Measurements from ENCODE around the gene GSTA2. TPM values are rescaled to one million over a fixed set of nuclear protein-coding genes. Genes with fewer than 3 reads are reported as not detected.
"Not testable (repeated sequence)": the region's sequence is repeated elsewhere in the genome, so short reads cannot be mapped to it uniquely, and the experiment has no call there.

The GSTA2 gene
- total RNA-seq, 1 donor from 2014 or later = not detected

GRCh38 chr6:52779237-52779636 lies 16.0 kb upstream of the GSTA2 start:
- no peak for DNase-seq (ENCODE audit: low spot score in 2 of 2, unreplicated experiment in 2 of 2)
- Mint-ChIP-seq H3K4me3 (no peak overlapping the region), H3K4me1 (peaks cover 10% of the 10 kb centered on the region), H3K27ac (no peak overlapping the region), H3K9me3 (peaks cover 9% of the 10 kb centered on the region), H3K36me3 (no peaks in the 10 kb centered on the region), H3K27me3 (ENCODE audit: low read depth) (peaks cover 5% of the 10 kb centered on the region)
- TF ChIP-seq CTCF (IDR thresholded peaks at IDR 0.05; ENCODE audit: unreplicated experiment) = no peak

- H3K36me3 Mint-ChIP-seq; H3K4me3 Mint-ChIP-seq; H3K4me1 Mint-ChIP-seq; H3K27me3 Mint-ChIP-seq (ENCODE audit: low read depth); H3K27ac Mint-ChIP-seq; H3K9me3 Mint-ChIP-seq; DNase-seq (ENCODE audit: low spot score in 2 of 2, unreplicated experiment in 2 of 2): not testable (repeated sequence)
Observed at GRCh38 chr6:52776711-52777351, 13.6 kb upstream of the GSTA2 start.

GRCh38 chr6:52769399-52769798 lies 6.1 kb upstream of the GSTA2 start:
- not testable (repeated sequence) for H3K4me1 Mint-ChIP-seq; H3K9me3 Mint-ChIP-seq; DNase-seq (ENCODE audit: low spot score in 2 of 2, unreplicated experiment in 2 of 2); H3K4me3 Mint-ChIP-seq; H3K36me3 Mint-ChIP-seq; H3K27me3 Mint-ChIP-seq (ENCODE audit: low read depth); H3K27ac Mint-ChIP-seq

GRCh38 chr6:52767658-52768057 lies 4.4 kb upstream of the GSTA2 start:
- DNase-seq (ENCODE audit: low spot score in 2 of 2, unreplicated experiment in 2 of 2); H3K27ac Mint-ChIP-seq; H3K9me3 Mint-ChIP-seq; H3K4me1 Mint-ChIP-seq; H3K36me3 Mint-ChIP-seq; H3K27me3 Mint-ChIP-seq (ENCODE audit: low read depth); H3K4me3 Mint-ChIP-seq: not testable (repeated sequence)

GRCh38 chr6:52761673-52762491 lies 1.4 kb downstream of the GSTA2 start:
- not testable (repeated sequence) for H3K27me3 Mint-ChIP-seq (ENCODE audit: low read depth); H3K27ac Mint-ChIP-seq; DNase-seq (ENCODE audit: low spot score in 2 of 2, unreplicated experiment in 2 of 2); H3K4me1 Mint-ChIP-seq; H3K4me3 Mint-ChIP-seq; H3K9me3 Mint-ChIP-seq; H3K36me3 Mint-ChIP-seq

DNA sequence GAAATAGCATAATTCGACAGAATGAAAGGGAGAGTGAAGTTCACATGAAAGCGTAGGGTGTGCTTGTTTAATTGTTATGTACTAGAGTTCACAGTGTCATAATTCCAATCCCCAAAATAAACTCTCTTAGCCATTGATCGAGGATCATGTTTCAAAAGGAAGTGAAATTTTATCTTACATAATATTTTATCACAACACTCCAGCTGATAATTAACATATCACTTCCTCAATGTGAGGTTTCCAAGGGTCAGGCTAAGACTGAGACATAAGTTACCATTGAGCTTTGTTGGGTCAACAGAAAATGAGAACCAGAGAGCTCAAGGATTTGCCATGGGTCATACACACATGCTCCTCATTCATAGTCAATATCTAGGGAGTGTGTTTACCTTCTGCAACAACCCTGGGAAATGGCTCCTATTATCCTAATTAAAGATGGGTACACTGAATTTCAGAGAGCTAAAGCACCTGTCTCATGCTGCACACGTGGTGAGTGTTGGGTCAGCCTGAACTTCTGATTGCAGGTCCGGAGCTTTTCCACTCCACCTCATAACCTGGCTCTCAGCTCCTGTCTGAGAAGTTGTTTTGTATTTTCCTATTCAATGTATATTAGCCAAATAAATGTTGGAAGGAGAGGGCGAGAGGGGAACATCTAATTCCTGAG lies 3.0 kb downstream of the GSTA2 start:
- H3K9me3 Mint-ChIP-seq = peaks cover 3% of the 10 kb centered on the region
- no peak for DNase-seq (ENCODE audit: low spot score in 2 of 2, unreplicated experiment in 2 of 2)
- H3K4me3 Mint-ChIP-seq = no peak overlapping the region
- no peaks in the 10 kb centered on the region for H3K36me3 Mint-ChIP-seq
- no peak for TF ChIP-seq CTCF (IDR thresholded peaks at IDR 0.05; ENCODE audit: unreplicated experiment)
- H3K27me3 Mint-ChIP-seq (ENCODE audit: low read depth) = peaks cover 7% of the 10 kb centered on the region
- peaks cover 5% of the 10 kb centered on the region for H3K4me1 Mint-ChIP-seq
- no peak overlapping the region for H3K27ac Mint-ChIP-seq

DNA sequence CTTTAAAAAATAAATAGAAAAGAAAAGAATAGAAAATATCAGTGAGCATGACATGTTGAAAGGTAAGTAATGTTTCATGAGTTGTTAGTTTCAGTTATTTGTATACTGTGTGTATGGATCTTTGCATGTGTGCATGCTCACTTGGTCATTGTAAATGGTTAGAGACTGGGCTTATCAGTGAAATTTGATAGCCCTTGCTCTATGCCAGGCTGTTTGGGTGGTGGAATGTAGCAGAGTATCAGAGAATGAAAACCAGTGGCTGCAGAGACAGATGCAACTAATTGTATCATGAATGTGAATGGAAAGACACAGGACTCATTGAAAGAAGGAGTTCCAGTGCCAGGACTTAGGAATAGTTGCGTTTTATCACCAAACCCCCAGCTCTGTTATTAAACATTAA lies 4.2 kb downstream of the GSTA2 start:
- Mint-ChIP-seq H3K4me1 (peaks cover 5% of the 10 kb centered on the region), H3K4me3 (no peak overlapping the region), H3K36me3 (no peaks in the 10 kb centered on the region), H3K9me3 (peaks cover 3% of the 10 kb centered on the region), H3K27me3 (ENCODE audit: low read depth) (peaks cover 10% of the 10 kb centered on the region), H3K27ac (no peak overlapping the region)
- DNase-seq (ENCODE audit: low spot score in 2 of 2, unreplicated experiment in 2 of 2) = no peak
- TF ChIP-seq CTCF (IDR thresholded peaks at IDR 0.05; ENCODE audit: unreplicated experiment) = no peak

DNA sequence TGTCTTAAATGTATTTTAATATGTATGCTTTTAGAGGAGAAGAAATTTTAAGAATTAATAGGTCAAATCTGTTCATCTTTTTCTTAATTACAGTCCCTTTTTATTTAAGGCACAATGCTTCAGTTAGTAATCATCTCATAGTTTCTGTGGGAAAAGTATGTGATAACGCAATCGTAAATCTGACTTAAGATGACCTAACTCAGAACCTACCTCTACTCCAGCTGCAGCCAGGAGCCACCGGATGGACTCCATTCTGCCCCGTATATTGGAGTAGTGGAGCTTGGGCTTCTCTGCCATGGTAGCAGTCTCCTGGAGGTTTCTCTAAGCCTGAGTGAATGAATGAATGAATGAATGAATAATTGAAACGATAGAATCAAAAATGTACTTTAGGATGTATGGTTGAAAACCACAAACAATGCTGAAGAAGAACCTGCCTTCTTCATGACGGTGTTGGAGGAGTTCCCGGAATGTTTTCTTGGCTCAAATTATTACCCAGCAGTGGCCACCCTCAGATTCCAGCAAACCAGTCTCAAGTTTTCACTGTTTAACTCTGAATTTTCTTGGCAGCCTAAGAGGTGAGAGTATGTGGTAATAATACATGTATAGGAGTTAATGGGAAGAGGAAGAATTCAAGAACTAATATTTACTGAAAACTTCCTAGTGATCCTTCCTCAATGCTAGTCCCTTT lies 5.5 kb downstream of the GSTA2 start:
- H3K4me3 Mint-ChIP-seq; DNase-seq (ENCODE audit: low spot score in 2 of 2, unreplicated experiment in 2 of 2); H3K9me3 Mint-ChIP-seq; H3K27ac Mint-ChIP-seq; H3K4me1 Mint-ChIP-seq; H3K36me3 Mint-ChIP-seq: not testable (repeated sequence)
- peaks cover 15% of the 10 kb centered on the region for H3K27me3 Mint-ChIP-seq (ENCODE audit: low read depth)

Data from mesothelial cell of epicardium (in vitro differentiated cells).